GM23338 (cell line): Measurements from ENCODE around the gene S100A14. TPM values are rescaled to one million over a fixed set of nuclear protein-coding genes. Genes with fewer than 3 reads are reported as not detected.

Experiments used
- ATAC-seq: fragments of 200-7000 bp; cut with Tn5 transposase; 3 replicates; pipeline ENCODE4 v1.9.1; 2020
- DNase-seq: peaks from one replicate; pipeline ENCODE4 v3.0.0-alpha.2; 2015; ENCODE audit warnings: low spot score
- H2AFZ ChIP-seq: fragments of 200-600 bp; sonication (generic); 2 replicates; pipeline ENCODE4 v1.8.0; 2016; ENCODE audit warnings: antibody characterized with exemption, mild to moderate bottlenecking, moderate library complexity
- H3F3A ChIP-seq: fragments of 200-600 bp; sonication (generic); replicated peaks from 2 replicates; pipeline ENCODE4 v1.8.0; 2017; ENCODE audit warnings: antibody characterized with exemption, mixed run types, low read depth
- H3K27ac ChIP-seq: fragments of 200-600 bp; sonication (generic); 2 replicates; pipeline ENCODE4 v1.6.1; 2016; ENCODE audit warnings: low read depth
- H3K27me3 ChIP-seq: fragments of 200-600 bp; sonication (generic); 2 replicates; pipeline ENCODE4 v1.8.0; 2016; ENCODE audit warnings: mild to moderate bottlenecking, mixed run types, moderate library complexity; ENCODE audit not compliant: insufficient read depth
- H3K36me3 ChIP-seq: fragments of 200-600 bp; sonication (generic); 2 replicates; pipeline ENCODE4 v1.8.0; 2016; ENCODE audit warnings: mild to moderate bottlenecking; ENCODE audit not compliant: insufficient read depth
- H3K4me1 ChIP-seq: fragments of 200-600 bp; sonication (generic); 2 replicates; pipeline ENCODE4 v1.8.0; 2016; ENCODE audit warnings: mild to moderate bottlenecking, moderate library complexity; ENCODE audit not compliant: insufficient read depth
- H3K4me2 ChIP-seq: fragments of 200-600 bp; sonication (generic); 2 replicates; pipeline ENCODE4 v1.7.1; 2017; ENCODE audit warnings: mixed run types
- H3K4me3 ChIP-seq: fragments of 200-600 bp; sonication (generic); 2 replicates; pipeline ENCODE4 v1.6.1; 2016; ENCODE audit warnings: mixed run types
- H3K79me2 ChIP-seq: fragments of 200-600 bp; sonication (generic); replicated peaks from 2 replicates; pipeline ENCODE4 v1.8.0; 2017; ENCODE audit warnings: mild to moderate bottlenecking; ENCODE audit not compliant: insufficient read depth
- H3K9me2 ChIP-seq: fragments of 200-600 bp; sonication (generic); 2 replicates; pipeline ENCODE4 v1.8.0; 2017; ENCODE audit not compliant: insufficient read depth
- H4K20me1 ChIP-seq: fragments of 200-600 bp; sonication (generic); replicated peaks from 2 replicates; pipeline ENCODE4 v1.8.0; 2017; ENCODE audit warnings: mild to moderate bottlenecking; ENCODE audit not compliant: insufficient read depth
- H3K27ac Mint-ChIP-seq: 2 replicates; pipeline ENCODE4 v1.8.0; 2020; ENCODE audit warnings: inconsistent platforms, mild to moderate bottlenecking, moderate library complexity, mixed read lengths
- H3K27me3 Mint-ChIP-seq: 3 replicates; pipeline ENCODE4 v1.8.0; 2022; ENCODE audit warnings: low read depth, mild to moderate bottlenecking, moderate library complexity, mixed read lengths, inconsistent platforms; ENCODE audit not compliant: insufficient read depth, poor library complexity
- H3K36me3 Mint-ChIP-seq: 3 replicates; pipeline ENCODE4 v1.8.0; 2021; ENCODE audit warnings: low read depth, mild to moderate bottlenecking, inconsistent platforms, moderate library complexity, mixed read lengths
- H3K4me1 Mint-ChIP-seq: 3 replicates; pipeline ENCODE4 v1.8.0; 2020; ENCODE audit warnings: mild to moderate bottlenecking, inconsistent platforms, mixed read lengths
- H3K4me3 Mint-ChIP-seq: 3 replicates; pipeline ENCODE4 v1.8.0; 2021; ENCODE audit warnings: moderate library complexity, mild to moderate bottlenecking, inconsistent platforms, mixed read lengths
- H3K9me3 Mint-ChIP-seq: 3 replicates; pipeline ENCODE4 v1.8.0; 2020; ENCODE audit warnings: moderate library complexity, mild to moderate bottlenecking, inconsistent platforms, mixed read lengths
- EZH2 ChIP-seq: fragments of 200-600 bp; sonication (generic); IDR thresholded peaks from one replicate; pipeline ENCODE4 v1.8.0; 2017; ENCODE audit warnings: antibody characterized with exemption, mild to moderate bottlenecking, low read depth; ENCODE audit not compliant: unreplicated experiment
- EZH2phosphoT487 ChIP-seq: fragments of 200-600 bp; sonication (generic); IDR thresholded peaks from one replicate; pipeline ENCODE4 v1.8.1; 2018; ENCODE audit warnings: antibody characterized with exemption; ENCODE audit not compliant: unreplicated experiment
- JUNB ChIP-seq: IDR thresholded peaks from one replicate; pipeline ENCODE4 v1.6.1; 2016; ENCODE audit warnings: antibody characterized with exemption; ENCODE audit not compliant: unreplicated experiment
- POLR2AphosphoS5 ChIP-seq: IDR thresholded peaks from 2 replicates; pipeline ENCODE4 v1.6.1; 2016; ENCODE audit warnings: antibody characterized with exemption, low read depth
- STAT1 ChIP-seq: IDR thresholded peaks from one replicate; pipeline ENCODE4 v1.6.1; 2016; ENCODE audit warnings: antibody characterized with exemption; ENCODE audit not compliant: unreplicated experiment
- polyA plus RNA-seq: library from polyadenylated mRNA; unstranded; fragments of >200 nt; fragmentation: Nextera tagmentation; extraction: Ambion mirVana; gene quantifications from 2 replicates; pipeline ENCODE4 v1.2.1, GENCODE V29; 2016
- total RNA-seq: library from RNA; depleted of rRNA; stranded (reverse); fragments of >200 nt; shearing (Covaris generic); gene quantifications from 2 replicates; pipeline ENCODE4 v1.2.3, GENCODE V29; 2014
- TF ChIP-seq, protein P1 (sequence below): IDR thresholded peaks from 2 replicates; pipeline ENCODE4 v1.6.1; 2016; ENCODE audit warnings: antibody characterized with exemption
- TF ChIP-seq, protein P2 (sequence below): fragments of 250-450 bp; sonication (Bioruptor Pico); IDR thresholded peaks from 2 replicates; pipeline ENCODE4 v1.5.0; 2020; ENCODE audit warnings: mild to moderate bottlenecking, moderate library complexity

S100A14 gene
- total and polyA plus RNA-seq, 2 experiments from 2014 or later: 0.28 to 0.53 TPM

DNA sequence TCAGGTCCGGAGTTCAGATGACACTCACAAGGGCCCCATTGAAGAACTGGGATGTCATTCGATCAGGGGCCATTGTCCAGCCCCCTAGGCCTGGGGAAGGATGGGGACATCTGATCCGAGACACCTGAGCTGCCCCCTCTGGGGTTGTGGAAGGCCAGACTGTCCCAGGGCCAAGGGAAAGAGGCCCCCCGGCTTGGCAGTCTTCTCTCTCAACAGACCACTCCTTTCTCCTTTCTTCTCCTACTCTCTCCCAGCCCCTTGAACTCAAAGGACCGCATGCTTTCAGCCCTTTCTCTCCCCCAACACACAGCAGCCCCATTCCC, 13.2 kb upstream of the S100A14 start:
- DNase-seq: no peak
- peaks cover 42% of the 10 kb centered on the region for H3K4me1 Mint-ChIP-seq
- Histone ChIP-seq H3K4me3 (no peak overlapping the region), H4K20me1 (no peaks in the 10 kb centered on the region), H3K4me1 (peaks cover 11% of the 10 kb centered on the region; the same call in 1 of the 2 replicates), H3K27ac (no peak overlapping the region), H3K4me2 (no peak overlapping the region), H3F3A (peaks cover 8% of the 10 kb centered on the region; the same call in 1 of the 2 replicates), H3K79me2 (peaks cover under 1% of the 10 kb centered on the region), H2AFZ (no peak overlapping the region), H3K9me2 (0 out of 2 replicates have a peak, but pooled peaks cover 3% of the 10 kb centered on the region), H3K36me3 (no peaks in the 10 kb centered on the region), H3K27me3 (no peaks in the 10 kb centered on the region)
- H3K27ac Mint-ChIP-seq: no peak overlapping the region; the same call in 1 of the 2 replicates
- H3K36me3 Mint-ChIP-seq: peaks cover 27% of the 10 kb centered on the region
- no peak for ATAC-seq
- H3K9me3 Mint-ChIP-seq: no peaks in the 10 kb centered on the region
- H3K27me3 Mint-ChIP-seq: peaks cover 20% of the 10 kb centered on the region
- no peak for TF ChIP-seq POLR2AphosphoS5
- TF ChIP-seq EZH2phosphoT487: no peak
- TF ChIP-seq STAT1: no peak
- TF ChIP-seq EZH2: no peak
- TF ChIP-seq JUNB: no peak
- TF ChIP-seq, protein P1, sequence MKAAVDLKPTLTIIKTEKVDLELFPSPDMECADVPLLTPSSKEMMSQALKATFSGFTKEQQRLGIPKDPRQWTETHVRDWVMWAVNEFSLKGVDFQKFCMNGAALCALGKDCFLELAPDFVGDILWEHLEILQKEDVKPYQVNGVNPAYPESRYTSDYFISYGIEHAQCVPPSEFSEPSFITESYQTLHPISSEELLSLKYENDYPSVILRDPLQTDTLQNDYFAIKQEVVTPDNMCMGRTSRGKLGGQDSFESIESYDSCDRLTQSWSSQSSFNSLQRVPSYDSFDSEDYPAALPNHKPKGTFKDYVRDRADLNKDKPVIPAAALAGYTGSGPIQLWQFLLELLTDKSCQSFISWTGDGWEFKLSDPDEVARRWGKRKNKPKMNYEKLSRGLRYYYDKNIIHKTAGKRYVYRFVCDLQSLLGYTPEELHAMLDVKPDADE: no peak
- TF ChIP-seq, protein P2, sequence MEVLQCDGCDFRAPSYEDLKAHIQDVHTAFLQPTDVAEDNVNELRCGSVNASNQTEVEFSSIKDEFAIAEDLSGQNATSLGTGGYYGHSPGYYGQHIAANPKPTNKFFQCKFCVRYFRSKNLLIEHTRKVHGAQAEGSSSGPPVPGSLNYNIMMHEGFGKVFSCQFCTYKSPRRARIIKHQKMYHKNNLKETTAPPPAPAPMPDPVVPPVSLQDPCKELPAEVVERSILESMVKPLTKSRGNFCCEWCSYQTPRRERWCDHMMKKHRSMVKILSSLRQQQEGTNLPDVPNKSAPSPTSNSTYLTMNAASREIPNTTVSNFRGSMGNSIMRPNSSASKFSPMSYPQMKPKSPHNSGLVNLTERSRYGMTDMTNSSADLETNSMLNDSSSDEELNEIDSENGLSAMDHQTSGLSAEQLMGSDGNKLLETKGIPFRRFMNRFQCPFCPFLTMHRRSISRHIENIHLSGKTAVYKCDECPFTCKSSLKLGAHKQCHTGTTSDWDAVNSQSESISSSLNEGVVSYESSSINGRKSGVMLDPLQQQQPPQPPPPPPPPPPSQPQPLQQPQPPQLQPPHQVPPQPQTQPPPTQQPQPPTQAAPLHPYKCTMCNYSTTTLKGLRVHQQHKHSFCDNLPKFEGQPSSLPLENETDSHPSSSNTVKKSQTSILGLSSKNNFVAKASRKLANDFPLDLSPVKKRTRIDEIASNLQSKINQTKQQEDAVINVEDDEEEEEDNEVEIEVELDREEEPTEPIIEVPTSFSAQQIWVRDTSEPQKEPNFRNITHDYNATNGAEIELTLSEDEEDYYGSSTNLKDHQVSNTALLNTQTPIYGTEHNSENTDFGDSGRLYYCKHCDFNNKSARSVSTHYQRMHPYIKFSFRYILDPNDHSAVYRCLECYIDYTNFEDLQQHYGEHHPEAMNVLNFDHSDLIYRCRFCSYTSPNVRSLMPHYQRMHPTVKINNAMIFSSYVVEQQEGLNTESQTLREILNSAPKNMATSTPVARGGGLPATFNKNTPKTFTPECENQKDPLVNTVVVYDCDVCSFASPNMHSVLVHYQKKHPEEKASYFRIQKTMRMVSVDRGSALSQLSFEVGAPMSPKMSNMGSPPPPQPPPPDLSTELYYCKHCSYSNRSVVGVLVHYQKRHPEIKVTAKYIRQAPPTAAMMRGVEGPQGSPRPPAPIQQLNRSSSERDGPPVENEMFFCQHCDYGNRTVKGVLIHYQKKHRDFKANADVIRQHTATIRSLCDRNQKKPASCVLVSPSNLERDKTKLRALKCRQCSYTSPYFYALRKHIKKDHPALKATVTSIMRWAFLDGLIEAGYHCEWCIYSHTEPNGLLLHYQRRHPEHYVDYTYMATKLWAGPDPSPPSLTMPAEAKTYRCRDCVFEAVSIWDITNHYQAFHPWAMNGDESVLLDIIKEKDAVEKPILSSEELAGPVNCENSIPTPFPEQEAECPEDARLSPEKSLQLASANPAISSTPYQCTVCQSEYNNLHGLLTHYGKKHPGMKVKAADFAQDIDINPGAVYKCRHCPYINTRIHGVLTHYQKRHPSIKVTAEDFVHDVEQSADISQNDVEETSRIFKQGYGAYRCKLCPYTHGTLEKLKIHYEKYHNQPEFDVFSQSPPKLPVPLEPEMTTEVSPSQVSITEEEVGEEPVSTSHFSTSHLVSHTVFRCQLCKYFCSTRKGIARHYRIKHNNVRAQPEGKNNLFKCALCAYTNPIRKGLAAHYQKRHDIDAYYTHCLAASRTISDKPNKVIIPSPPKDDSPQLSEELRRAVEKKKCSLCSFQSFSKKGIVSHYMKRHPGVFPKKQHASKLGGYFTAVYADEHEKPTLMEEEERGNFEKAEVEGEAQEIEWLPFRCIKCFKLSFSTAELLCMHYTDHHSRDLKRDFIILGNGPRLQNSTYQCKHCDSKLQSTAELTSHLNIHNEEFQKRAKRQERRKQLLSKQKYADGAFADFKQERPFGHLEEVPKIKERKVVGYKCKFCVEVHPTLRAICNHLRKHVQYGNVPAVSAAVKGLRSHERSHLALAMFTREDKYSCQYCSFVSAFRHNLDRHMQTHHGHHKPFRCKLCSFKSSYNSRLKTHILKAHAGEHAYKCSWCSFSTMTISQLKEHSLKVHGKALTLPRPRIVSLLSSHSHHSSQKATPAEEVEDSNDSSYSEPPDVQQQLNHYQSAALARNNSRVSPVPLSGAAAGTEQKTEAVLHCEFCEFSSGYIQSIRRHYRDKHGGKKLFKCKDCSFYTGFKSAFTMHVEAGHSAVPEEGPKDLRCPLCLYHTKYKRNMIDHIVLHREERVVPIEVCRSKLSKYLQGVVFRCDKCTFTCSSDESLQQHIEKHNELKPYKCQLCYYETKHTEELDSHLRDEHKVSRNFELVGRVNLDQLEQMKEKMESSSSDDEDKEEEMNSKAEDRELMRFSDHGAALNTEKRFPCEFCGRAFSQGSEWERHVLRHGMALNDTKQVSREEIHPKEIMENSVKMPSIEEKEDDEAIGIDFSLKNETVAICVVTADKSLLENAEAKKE (CRISPR knock-in tag): no peak
- no peak overlapping the region; the same call in 2 of the 3 replicates for H3K4me3 Mint-ChIP-seq
